Mucosa of gallbladder (tissue), 1 donor: ENCODE results near the gene TNNI3K. TPM values are rescaled to one million over a fixed set of nuclear protein-coding genes. Genes with fewer than 3 reads are reported as not detected.

Source experiments
- DNase-seq: peaks from one replicate; pipeline ENCODE4 v3.0.0-alpha.2; 2020; ENCODE audit warnings: low spot score
- total RNA-seq: library from RNA; stranded (reverse); gene quantifications from one replicate; pipeline ENCODE4 v1.2.1, GENCODE V29; 2021
- donor health status: DM: no; HTN: no; CAD: no.

Gene TNNI3K
- total RNA-seq, 1 donor from 2014 or later = 1.3 TPM

DNA sequence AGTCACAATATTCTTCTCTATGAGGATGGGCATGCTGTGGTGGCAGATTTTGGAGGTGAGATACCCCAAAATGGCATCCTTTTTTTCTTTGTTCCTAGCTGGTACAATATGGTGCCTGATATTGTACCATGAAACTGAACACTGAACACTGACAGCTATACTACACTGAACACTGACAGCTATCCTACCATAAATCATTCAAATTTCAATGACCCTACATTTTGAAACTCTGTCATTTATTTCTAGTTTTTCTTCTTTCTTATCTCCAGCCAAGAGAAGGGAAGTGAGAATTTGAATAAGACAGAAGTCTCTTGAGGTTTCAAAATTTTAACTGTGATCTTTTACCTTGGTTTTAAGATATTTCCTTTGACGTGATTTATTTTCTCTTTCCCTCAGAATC lies 200.9 kb downstream of the TNNI3K start:
- DNase-seq = no peak

GRCh38 chr1:74437035-74437434 lies 201.8 kb downstream of the TNNI3K start:
- DNase-seq = no peak

- DNase-seq = no peak
These were observed 216.8 kb downstream of the TNNI3K start for GRCh38 chr1:74452035-74452434.

GRCh38 chr1:74453277-74453676 lies 218.1 kb downstream of the TNNI3K start:
- no peak for DNase-seq

DNA sequence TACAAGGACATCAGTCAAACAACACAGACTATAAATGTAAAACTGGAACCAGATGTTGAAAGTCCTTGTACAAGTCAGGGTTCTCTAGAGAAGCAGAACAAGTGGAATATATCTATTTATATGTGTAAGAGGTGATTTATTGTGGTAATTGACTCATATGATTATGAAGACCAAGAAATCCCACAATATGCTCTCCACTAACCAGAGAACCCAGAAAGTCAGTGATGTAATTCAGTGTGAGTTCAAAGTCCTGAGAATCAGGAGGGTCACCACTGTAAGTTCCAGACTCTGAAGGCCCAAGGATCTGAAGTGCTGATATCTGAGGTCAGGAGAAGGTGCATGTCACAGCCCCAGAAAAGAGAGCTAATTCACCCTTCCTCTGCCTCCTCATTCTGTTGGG lies 220.2 kb downstream of the TNNI3K start:
- no peak for DNase-seq

DNA sequence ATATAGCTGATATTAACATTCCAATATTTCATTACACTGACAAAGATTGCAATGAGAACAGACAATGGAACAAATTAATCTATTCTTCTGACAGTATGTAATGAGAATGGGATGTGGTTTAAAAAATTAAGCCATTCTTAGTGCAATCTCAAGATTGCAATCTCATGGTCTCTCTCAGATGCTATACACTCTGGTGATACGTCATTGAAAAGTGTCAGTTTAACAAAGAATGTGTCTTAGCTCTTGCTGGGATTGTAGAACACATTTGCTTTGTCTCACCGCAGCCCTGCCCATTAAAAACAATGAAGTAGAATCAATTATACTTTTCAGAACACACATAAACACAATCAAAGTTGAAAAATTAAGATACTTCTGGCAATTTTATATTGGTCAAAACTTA lies 222.1 kb downstream of the TNNI3K start:
- no peak for DNase-seq

- no peak for DNase-seq
These were observed 228.3 kb downstream of the TNNI3K start for GRCh38 chr1:74463333-74463988.

- no peak for DNase-seq
These were observed 228.8 kb downstream of the TNNI3K start for GRCh38 chr1:74464037-74464436.

DNA sequence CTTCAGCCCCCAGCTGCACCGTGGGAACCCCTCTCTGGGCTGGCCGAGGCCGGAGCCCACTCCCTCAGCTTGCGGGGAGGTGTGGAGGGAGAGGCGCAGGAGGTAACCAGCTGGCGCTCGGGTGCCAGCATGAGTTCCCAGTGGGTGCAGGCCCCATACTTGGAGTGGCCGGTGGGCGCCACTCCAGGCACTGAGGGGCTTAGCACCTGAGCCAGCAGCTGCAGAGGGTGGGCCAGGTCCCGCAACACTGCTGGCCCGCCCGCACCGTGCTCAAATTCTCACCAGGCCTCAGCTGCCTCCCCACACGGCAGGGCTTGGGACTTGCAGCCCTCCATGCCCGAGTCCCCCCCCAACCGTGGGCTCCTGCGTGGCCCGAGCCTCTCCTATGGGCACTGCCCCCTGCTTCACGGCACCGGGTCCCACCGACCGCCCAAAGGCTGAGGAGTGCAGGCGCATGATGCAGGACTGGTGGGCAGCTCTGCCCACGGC lies 230.1 kb downstream of the TNNI3K start:
- DNase-seq = no peak

DNA sequence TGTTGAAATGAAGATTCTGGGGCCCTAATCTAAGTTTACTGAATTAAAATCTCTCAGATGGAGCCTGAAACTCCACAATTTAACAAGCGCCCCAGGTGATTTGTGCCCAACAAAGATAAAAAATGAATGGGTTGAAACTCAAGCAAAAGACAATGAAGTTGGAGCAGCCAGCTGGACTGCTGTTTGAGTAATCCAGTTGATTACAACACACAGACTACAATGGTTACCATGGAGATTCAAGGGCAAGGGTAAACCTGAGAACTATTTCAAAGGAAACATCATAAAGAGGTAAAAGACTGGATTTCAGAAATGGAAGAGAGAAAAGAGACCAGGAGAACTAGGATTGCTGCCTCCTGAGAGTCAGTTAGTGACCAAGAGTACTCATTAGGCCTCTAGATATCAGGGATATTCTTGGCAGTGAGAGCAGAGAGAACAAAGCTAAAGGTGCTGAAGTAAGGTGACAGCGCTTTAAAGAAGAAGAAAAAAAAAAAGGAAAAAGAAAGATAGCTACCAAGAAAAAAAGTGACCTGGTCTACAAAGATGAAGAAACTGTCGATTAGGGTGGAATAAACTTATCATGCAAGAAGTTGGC lies 232.7 kb downstream of the TNNI3K start:
- no peak for DNase-seq

- no peak for DNase-seq
These were observed 233.9 kb downstream of the TNNI3K start for GRCh38 chr1:74468982-74469603.

GRCh38 chr1:74470251-74470650 lies 235.1 kb downstream of the TNNI3K start:
- no peak for DNase-seq

GRCh38 chr1:74470936-74471335 lies 235.7 kb downstream of the TNNI3K start:
- DNase-seq = no peak

GRCh38 chr1:74471470-74471869 lies 236.3 kb downstream of the TNNI3K start:
- DNase-seq = no peak

GRCh38 chr1:74474585-74474984 lies 239.4 kb downstream of the TNNI3K start:
- DNase-seq = no peak

- DNase-seq = no peak
These were observed 243.8 kb downstream of the TNNI3K start for GRCh38 chr1:74478979-74479378.

DNA sequence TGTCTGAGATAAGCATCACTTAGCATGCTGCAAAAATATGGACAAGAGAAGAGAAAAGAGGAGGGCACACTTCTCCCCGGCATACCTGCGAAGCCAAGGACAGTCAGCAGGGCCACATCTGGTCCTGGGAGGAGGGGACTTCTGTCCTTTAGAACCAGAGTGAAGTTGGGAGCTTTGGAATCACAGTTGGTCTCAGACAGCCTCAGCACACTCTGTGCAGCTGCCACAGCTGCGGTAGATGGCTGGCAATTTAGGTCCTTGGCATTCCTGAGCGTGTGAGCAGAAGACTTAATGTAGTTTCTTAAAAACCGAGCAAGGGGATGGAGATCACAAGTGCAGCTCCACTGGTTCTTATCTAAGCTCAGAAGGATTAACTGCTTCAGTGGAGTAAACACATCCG lies 244.9 kb downstream of the TNNI3K start:
- DNase-seq = no peak

DNA sequence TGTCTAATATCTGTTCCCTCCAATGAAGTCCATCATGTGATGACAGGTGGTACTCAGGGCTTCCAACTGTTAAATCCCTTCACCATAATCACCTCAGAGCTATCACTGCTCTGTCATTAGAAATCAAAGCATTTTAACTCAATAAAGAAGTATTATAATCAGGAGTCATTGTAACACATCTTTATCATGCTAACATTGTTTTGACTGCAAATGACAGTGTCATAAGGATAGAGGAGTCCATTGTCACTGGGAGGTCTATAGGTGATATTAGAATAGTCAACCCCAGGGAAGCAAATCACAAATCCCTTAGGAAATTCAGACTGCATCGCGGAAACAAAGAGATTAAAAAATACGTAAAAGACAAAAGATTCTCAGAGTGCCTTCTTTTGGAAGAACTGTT lies 246.4 kb downstream of the TNNI3K start:
- no peak for DNase-seq

DNA sequence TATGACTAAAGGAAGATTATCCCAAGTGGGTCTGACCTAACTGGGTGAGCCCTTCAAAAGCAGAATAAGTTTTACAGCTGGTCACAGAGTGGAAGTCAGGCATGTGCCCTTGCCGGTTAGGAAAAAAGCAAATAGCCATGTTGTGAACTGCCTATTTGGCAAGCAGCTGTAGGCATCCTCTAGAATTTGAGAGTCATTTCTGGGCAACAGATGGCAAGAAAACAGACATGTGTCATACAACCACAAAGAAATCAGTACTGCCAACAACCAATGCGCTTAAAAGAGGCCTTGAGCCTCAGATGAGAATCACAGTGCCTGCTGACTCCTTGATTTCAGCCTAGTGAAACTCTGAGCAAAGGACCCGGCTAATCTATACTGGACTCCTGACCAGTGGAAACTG lies 250.4 kb downstream of the TNNI3K start:
- no peak for DNase-seq

DNA sequence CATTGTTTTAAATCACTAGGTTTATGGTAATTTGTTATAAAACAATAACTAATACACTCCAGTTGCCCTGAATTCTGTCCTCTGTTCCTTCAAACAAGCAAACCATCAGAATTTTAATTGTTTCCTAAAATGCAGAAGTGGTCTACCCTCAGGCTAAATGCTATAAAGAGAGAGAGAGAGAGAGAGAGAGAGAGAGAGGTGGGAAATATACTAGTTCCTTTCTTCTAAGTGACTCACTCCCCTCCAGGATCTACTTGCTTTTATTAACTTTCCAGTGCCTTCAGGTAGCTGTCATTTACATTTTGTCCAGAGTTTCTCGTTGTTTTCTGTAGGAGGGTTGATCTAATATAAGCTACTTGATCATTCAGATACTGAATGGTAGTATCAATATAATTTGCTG lies 250.8 kb downstream of the TNNI3K start:
- DNase-seq = no peak

GRCh38 chr1:74496669-74497068 lies 261.5 kb downstream of the TNNI3K start:
- DNase-seq = no peak

DNA sequence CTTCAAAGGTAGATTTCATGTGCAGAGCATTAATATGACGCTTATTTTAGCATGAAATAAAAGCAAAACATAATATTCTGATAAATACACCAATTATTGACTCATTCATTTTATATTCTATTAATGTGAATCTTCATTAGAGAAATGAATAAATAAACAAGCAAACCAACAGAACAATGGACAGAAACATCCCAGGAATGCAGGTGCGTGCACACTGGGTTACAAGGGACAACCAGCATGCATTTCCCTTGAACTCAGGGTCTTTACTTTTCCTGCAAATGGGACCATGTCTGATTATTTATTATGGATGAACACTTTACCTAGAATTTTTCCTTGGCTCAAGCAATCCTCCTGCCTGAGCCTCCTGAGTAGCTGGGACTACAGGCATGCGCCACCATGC lies 263.7 kb downstream of the TNNI3K start:
- DNase-seq = no peak

- no peak for DNase-seq
These were observed 267.2 kb downstream of the TNNI3K start for GRCh38 chr1:74502432-74502831.
